OCI-LY3 (cell line): Measurements from ENCODE around the gene ALDOB.

Experiments
- H2AFZ ChIP-seq: fragments of 200-600, 300-600 bp; shearing (Covaris generic); 2 replicates; pipeline ENCODE4 v1.6.0; 2014; ENCODE audit warnings: antibody characterized with exemption, low read depth, low read length
- H3K27ac ChIP-seq: fragments of 200-600, 300-600 bp; sonication (generic); 2 replicates; pipeline ENCODE4 v1.5.1; 2014; ENCODE audit warnings: mild to moderate bottlenecking, low read length, moderate library complexity, mixed read lengths
- H3K27me3 ChIP-seq: fragments of 200-600, 300-600 bp; sonication (generic); 2 replicates; pipeline ENCODE4 v1.6.1; 2014; ENCODE audit warnings: low read depth, low read length, mixed read lengths
- H3K36me3 ChIP-seq: fragments of 200-600, 300-600 bp; sonication (generic); replicated peaks from 2 replicates; pipeline ENCODE3; 2014; ENCODE audit warnings: low read depth, low read length, mixed read lengths
- H3K4me1 ChIP-seq: fragments of 300-600, 200-600 bp; sonication (generic); 2 replicates; pipeline ENCODE4 v1.6.1; 2014; ENCODE audit warnings: low read length, mixed read lengths
- H3K4me2 ChIP-seq: fragments of 200-600, 300-600 bp; sonication (generic); 2 replicates; pipeline ENCODE4 v1.6.1; 2014; ENCODE audit warnings: low read length, mixed read lengths
- H3K4me3 ChIP-seq: fragments of 300-600, 200-600 bp; sonication (generic); 2 replicates; pipeline ENCODE4 v1.5.1; 2014; ENCODE audit warnings: antibody characterized with exemption, mild to moderate bottlenecking, low read length, moderate library complexity
- H3K79me2 ChIP-seq: fragments of 300-600, 200-600 bp; shearing (Covaris generic); 2 replicates; pipeline ENCODE4 v1.6.1; 2014; ENCODE audit warnings: mild to moderate bottlenecking, low read length, mixed read lengths
- H3K9ac ChIP-seq: fragments of 300-600, 200-600 bp; shearing (Covaris generic); 2 replicates; pipeline ENCODE4 v1.6.0; 2014; ENCODE audit warnings: mild to moderate bottlenecking, low read length, moderate library complexity
- H3K9me3 ChIP-seq: fragments of 200-600, 300-600 bp; shearing (Covaris generic); 2 replicates; pipeline ENCODE4 v1.6.1; 2014; ENCODE audit warnings: low read length, mixed read lengths; ENCODE audit not compliant: insufficient read depth
- H4K20me1 ChIP-seq: fragments of 200-600, 300-600 bp; sonication (generic); 2 replicates; pipeline ENCODE4 v1.6.1; 2016; ENCODE audit warnings: low read length, mixed read lengths; ENCODE audit not compliant: insufficient read depth
- CTCF ChIP-seq: fragments of 200-600, 300-600 bp; sonication (generic); IDR thresholded peaks from 2 replicates; pipeline ENCODE4 v1.5.1; 2014; ENCODE audit warnings: antibody characterized with exemption, low read length, low read depth
- EZH2phosphoT487 ChIP-seq: fragments of 200-600 bp; shearing (Covaris generic); IDR thresholded peaks from 2 replicates; pipeline ENCODE4 v1.6.1; 2018; ENCODE audit warnings: antibody characterized with exemption, mixed run types, low read depth

The ALDOB gene

GRCh38 chr9:101417977-101418376 lies 17.6 kb downstream of the ALDOB start:
- TF ChIP-seq EZH2phosphoT487 (no peak), CTCF (no peak)
- Histone ChIP-seq H3K36me3 (peaks cover 3% of the 10 kb centered on the region), H2AFZ (no peak overlapping the region), H3K79me2 (no peaks in the 10 kb centered on the region), H3K4me3 (no peak overlapping the region), H3K4me1 (peaks cover 20% of the 10 kb centered on the region), H3K9me3 (no peaks in the 10 kb centered on the region), H4K20me1 (no peaks in the 10 kb centered on the region), H3K9ac (no peak overlapping the region), H3K27ac (no peak overlapping the region), H3K4me2 (no peak overlapping the region), H3K27me3 (no peaks in the 10 kb centered on the region)

GRCh38 chr9:101417389-101417788 lies 18.2 kb downstream of the ALDOB start:
- Histone ChIP-seq H3K27ac (no peak overlapping the region), H3K79me2 (no peaks in the 10 kb centered on the region), H3K9ac (no peak overlapping the region), H3K4me1 (peaks cover 20% of the 10 kb centered on the region), H3K36me3 (peaks cover 3% of the 10 kb centered on the region), H3K27me3 (no peaks in the 10 kb centered on the region), H3K9me3 (no peaks in the 10 kb centered on the region), H2AFZ (no peak overlapping the region), H3K4me3 (no peak overlapping the region), H3K4me2 (no peak overlapping the region), H4K20me1 (no peaks in the 10 kb centered on the region)
- no peak for TF ChIP-seq EZH2phosphoT487
- TF ChIP-seq CTCF: no peak

DNA sequence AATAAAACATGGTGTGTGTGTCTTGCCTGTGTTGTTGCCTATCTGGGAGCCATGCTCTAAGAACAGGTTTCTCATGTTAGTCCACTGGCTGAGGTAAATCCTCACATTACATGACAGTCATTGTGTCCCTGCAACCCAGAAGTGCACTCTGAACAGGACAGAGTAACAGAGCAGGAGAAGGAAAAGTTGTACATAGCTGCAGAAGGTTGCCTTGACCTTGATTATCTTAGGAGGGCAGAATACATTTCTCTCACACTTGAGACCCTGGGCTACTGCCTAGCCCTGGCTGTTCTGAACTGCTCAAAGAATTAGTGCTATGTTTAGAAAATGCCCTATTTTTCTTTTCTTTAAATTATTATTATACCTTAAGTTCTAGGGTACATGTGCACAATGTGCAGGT lies 20.0 kb downstream of the ALDOB start:
- Histone ChIP-seq H3K4me2 (no peak overlapping the region), H3K4me1 (peaks cover 20% of the 10 kb centered on the region), H3K27ac (no peak overlapping the region), H3K9me3 (peaks cover 6% of the 10 kb centered on the region; the same call in 1 of the 2 replicates), H3K4me3 (no peak overlapping the region), H3K27me3 (no peaks in the 10 kb centered on the region), H2AFZ (no peak overlapping the region), H3K79me2 (no peaks in the 10 kb centered on the region), H3K36me3 (peaks cover 9% of the 10 kb centered on the region), H3K9ac (no peak overlapping the region), H4K20me1 (no peaks in the 10 kb centered on the region)
- no peak for TF ChIP-seq EZH2phosphoT487
- no peak for TF ChIP-seq CTCF

DNA sequence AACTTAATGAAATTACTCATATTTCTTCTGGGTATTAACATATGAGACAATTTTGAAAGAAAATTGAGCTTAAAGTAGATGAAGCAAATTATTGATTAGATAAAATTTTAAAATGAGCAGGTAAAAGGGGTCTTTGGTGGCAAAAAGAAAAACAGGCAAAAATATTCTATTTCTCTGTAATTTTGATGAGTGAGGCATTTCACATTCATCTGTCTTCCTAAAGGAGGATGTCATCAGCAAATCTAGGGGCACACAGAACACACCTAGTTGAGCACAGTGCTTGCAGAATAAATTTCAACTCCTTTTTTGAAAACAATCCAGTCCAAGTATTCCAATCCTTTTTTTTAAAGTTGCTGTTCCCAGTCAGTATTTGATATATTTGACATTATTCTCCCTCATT lies 20.7 kb downstream of the ALDOB start:
- H3K4me1 ChIP-seq: peaks cover 20% of the 10 kb centered on the region
- no peak for TF ChIP-seq EZH2phosphoT487
- TF ChIP-seq CTCF: no peak
- no peak overlapping the region for H3K4me2 ChIP-seq
- no peak overlapping the region for H3K27ac ChIP-seq
- H3K36me3 ChIP-seq: peaks cover 16% of the 10 kb centered on the region
- H2AFZ ChIP-seq: no peak overlapping the region
- H3K9me3 ChIP-seq: peaks cover 13% of the 10 kb centered on the region; the same call in 1 of the 2 replicates
- H3K9ac ChIP-seq: no peak overlapping the region
- H3K27me3 ChIP-seq: no peaks in the 10 kb centered on the region
- no peaks in the 10 kb centered on the region for H3K79me2 ChIP-seq
- no peaks in the 10 kb centered on the region for H4K20me1 ChIP-seq
- no peak overlapping the region for H3K4me3 ChIP-seq
